Small intestine (tissue), 7 donors: ENCODE data around the gene CACNA2D3. TPM values are rescaled to one million over a fixed set of nuclear protein-coding genes. Genes with fewer than 3 reads are reported as not detected.

ENCODE experiments used
- DNase-seq, 2 donors: peaks; one replicate each; pipeline versions ENCODE4 v3.0.0 to v3.0.0-alpha.2; 2013
- FAIRE-seq: peaks from 2 replicates; lab custom pipeline; 2012; peaks lifted over from hg19 to GRCh38; lab: Jason Lieb, UNC
- H3K27ac ChIP-seq, 3 donors: one replicate each; pipeline ENCODE4 v1.5.1; 2013; ENCODE audit warnings: low read length in 2 of 3, mild to moderate bottlenecking in 2 of 3, control low read depth in 1 of 3, inconsistent platforms in 1 of 3, low read depth in 1 of 3, moderate library complexity in 1 of 3
- H3K27me3 ChIP-seq, 3 donors: one replicate each; pipeline ENCODE4 v1.6.1; 2013; ENCODE audit warnings: low read length in 3 of 3, inconsistent platforms in 1 of 3; ENCODE audit not compliant: control insufficient read depth in 3 of 3, insufficient read depth in 3 of 3
- H3K36me3 ChIP-seq, 3 donors: one replicate each; pipeline ENCODE4 v1.6.1; 2013; ENCODE audit warnings: low read length in 3 of 3, inconsistent platforms in 1 of 3, low read depth in 1 of 3, mild to moderate bottlenecking in 1 of 3, moderate library complexity in 1 of 3; ENCODE audit not compliant: control insufficient read depth in 3 of 3, insufficient read depth in 2 of 3
- H3K4me1 ChIP-seq, 3 donors: one replicate each; pipeline ENCODE4 v1.6.1; 2013; ENCODE audit warnings: low read length in 2 of 3, inconsistent platforms in 1 of 3, low read depth in 1 of 3, mild to moderate bottlenecking in 1 of 3, moderate library complexity in 1 of 3; ENCODE audit not compliant: control insufficient read depth in 3 of 3, insufficient read depth in 2 of 3
- H3K4me3 ChIP-seq, 3 donors: one replicate each; pipeline ENCODE4 v1.5.1; 2013; ENCODE audit warnings: low read length in 3 of 3, control low read depth in 1 of 3, inconsistent platforms in 1 of 3, low read depth in 1 of 3, mild to moderate bottlenecking in 1 of 3, moderate library complexity in 1 of 3
- H3K9me3 ChIP-seq, 2 donors: one replicate each; pipeline ENCODE4 v1.6.1; 2013; ENCODE audit warnings: low read depth in 1 of 2, low read length in 1 of 2; ENCODE audit not compliant: control insufficient read depth in 2 of 2, insufficient read depth in 1 of 2
- WGBS, 3 donors: extraction: QIAGEN DNeasy Blood & Tissue Kit; methylation state at CpG; one replicate each; pipeline ENCODE4 v1.1.7; 2013; 5-methylcytosine and 5-hydroxymethylcytosine counted together
- polyA plus RNA-seq, 4 donors: library from polyadenylated mRNA; stranded (reverse) in 3 of 4; unstranded in 1 of 4; fragments of 200-250 nt in 3 of 4; fragments of 120-200 nt in 1 of 4; gene quantifications; one replicate each; pipeline versions ENCODE4 v1.2.1 to v1.2.3, GENCODE V29; 2013
- donor health status: healthy with polysubstance abuse.
- donor health status: control.
- donor health status: control.
- donor health status: Bipolar disorder and iron deficiency.
- donor health status: healthy.

The CACNA2D3 gene
- polyA plus RNA-seq, 4 donors, result 0.27 to 0.61 TPM; not detected in 2

DNA sequence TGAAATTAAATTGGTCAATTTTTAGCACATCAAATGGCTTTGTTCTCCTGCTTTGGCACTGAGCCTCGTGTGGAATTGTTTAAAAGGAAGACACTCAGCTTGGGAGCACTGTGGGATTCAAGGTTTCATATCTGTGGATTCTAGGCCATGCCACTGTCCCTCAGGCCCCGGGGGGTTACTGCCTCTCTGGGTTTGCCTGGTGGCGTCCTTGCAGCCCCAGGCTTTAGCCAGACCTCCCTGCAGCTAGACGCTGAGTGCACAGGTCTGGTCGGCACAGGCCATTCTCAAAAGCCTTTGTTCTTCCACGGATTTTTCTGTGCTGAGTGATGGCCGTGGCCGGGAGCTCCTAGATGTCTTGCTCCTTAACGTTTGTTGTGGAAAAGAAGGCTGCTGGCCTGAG is 76.2 kb downstream of the CACNA2D3 start:
- Histone ChIP-seq H3K4me3 (no peak overlapping the region), H3K27ac (no peak overlapping the region)

GRCh38 chr3:54202054-54202453 is 79.7 kb downstream of the CACNA2D3 start:
- Histone ChIP-seq H3K9me3 (no peaks in the 10 kb centered on the region), H3K4me3 (no peak overlapping the region), H3K27me3 (peaks cover 0 to 2% (median 0%) of the 10 kb centered on the region in 3 donors), H3K27ac (no peak overlapping the region), H3K4me1 (no peaks in the 10 kb centered on the region), H3K36me3 (no peaks in the 10 kb centered on the region)
- DNase-seq, result no peak
- FAIRE-seq, result no peak
- WGBS, 3 donors, result 52 to 57% (median 57%) methylated on average over 5 of the region's 5 CpGs

More for the DNA sequence above, 76.2 kb downstream of the CACNA2D3 start:
- WGBS, 3 donors, result 46 to 60% (median 59%) methylated on average over 9 of the region's 9 CpGs
- Histone ChIP-seq H3K36me3 (no peaks in the 10 kb centered on the region), H3K9me3 (no peaks in the 10 kb centered on the region), H3K27me3 (peaks cover 0 to 2% (median 0%) of the 10 kb centered on the region in 3 donors), H3K4me1 (no peaks in the 10 kb centered on the region)
- DNase-seq, result no peak
- no peak for FAIRE-seq

DNA sequence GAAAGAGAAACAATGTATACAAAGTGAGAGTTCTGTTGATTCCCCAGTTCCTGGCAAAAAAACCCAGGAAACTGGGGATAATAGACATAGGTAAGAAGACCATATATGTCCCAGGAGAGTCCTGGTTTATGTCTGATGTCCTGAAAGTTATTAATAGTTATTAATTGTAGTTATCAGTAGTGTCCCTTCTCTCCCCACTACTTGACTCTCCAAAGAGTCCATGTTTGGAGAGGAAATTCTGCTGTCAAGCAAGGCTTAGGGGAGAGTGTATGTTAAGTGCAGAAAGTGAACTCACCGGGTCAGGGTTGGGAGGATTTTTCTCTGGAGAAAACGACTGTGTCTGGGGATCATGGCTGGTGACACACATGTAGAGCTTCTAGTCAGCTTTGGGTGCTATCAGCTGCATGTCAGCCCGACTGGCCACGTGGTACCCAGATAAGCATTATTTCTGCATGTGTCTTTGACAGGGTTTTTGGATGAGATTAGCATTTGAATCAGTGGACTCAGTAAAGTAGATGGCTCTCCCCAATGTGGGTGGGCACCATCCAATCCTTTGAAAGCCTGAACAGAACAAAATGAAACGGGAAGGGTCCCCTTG is 80.4 kb downstream of the CACNA2D3 start:
- DNase-seq, result no peak
- 44 to 57% (median 45%) methylated on average over 5 of the region's 5 CpGs for WGBS, 3 donors
- no peak overlapping the region for H3K4me3 ChIP-seq
- peaks cover 0 to 2% (median 0%) of the 10 kb centered on the region in 3 donors for H3K27me3 ChIP-seq
- H3K9me3 ChIP-seq, result no peaks in the 10 kb centered on the region
- H3K4me1 ChIP-seq, result no peaks in the 10 kb centered on the region
- FAIRE-seq, result no peak
- no peaks in the 10 kb centered on the region for H3K36me3 ChIP-seq
- no peak overlapping the region for H3K27ac ChIP-seq

DNA sequence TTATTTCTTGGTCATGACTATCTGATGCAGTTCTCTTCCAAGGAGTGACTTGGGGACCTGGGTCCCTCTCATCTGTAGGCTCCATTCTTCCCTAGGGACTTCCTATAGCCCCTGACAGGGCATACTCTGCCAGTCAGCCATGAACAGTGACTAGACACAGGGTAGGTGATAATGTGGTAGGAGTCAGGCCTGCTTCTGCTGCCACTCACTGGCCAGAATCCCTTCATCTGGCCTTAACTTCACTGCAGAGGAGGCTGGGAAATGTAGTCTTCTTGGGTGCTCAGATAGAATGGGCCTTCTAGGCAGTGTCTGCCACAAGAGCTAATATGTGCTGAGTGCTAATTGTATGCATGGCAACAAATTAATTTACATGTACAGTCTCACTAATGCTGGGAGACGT is 84.5 kb downstream of the CACNA2D3 start:
- Histone ChIP-seq H3K4me3 (no peak overlapping the region), H3K27ac (no peak overlapping the region), H3K9me3 (no peaks in the 10 kb centered on the region), H3K27me3 (no peaks in the 10 kb centered on the region), H3K36me3 (no peaks in the 10 kb centered on the region), H3K4me1 (no peaks in the 10 kb centered on the region)
- FAIRE-seq (no peak), DNase-seq (no peak)
- 67 to 75% (median 73%) methylated on average over 1 of the region's 1 CpG for whole genome bisulfite sequencing, 3 donors

GRCh38 chr3:54211097-54211496 is 88.7 kb downstream of the CACNA2D3 start:
- no peak overlapping the region for H3K27ac ChIP-seq
- H3K27me3 ChIP-seq, result no peaks in the 10 kb centered on the region
- H3K4me1 ChIP-seq, result no peaks in the 10 kb centered on the region
- H3K36me3 ChIP-seq, result no peaks in the 10 kb centered on the region
- no peak overlapping the region for H3K4me3 ChIP-seq
- DNase-seq (no peak), FAIRE-seq (no peak)
- WGBS, 3 donors, result 62 to 71% (median 66%) methylated on average over 1 of the region's 1 CpG
- peaks cover 0 to 5% of the 10 kb centered on the region in 2 donors for H3K9me3 ChIP-seq

DNA sequence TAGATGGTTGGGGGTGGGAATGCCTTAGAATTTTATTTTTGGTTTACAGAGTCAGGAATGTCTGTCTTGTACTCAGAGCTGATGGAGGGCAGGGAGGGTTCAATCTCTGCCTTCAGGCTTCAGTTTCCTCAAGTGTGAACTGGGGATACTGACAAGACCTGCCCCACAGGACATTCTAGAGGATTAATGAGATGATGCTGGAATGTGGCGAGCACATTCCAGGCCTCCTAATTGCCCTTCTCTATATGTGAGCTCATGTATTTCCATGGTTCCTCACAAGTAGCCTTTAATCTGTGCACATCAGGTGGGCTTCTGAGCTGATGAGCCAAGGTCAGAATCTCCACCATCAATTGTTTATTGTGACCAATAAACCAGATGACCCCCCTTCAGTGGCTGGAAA is 90.4 kb downstream of the CACNA2D3 start:
- DNase-seq (no peak), FAIRE-seq (no peak)
- WGBS, 3 donors, result 83 to 95% (median 95%) methylated on average over 1 of the region's 1 CpG
- Histone ChIP-seq H3K4me3 (no peak overlapping the region), H3K36me3 (no peaks in the 10 kb centered on the region), H3K27ac (no peak overlapping the region), H3K9me3 (peaks cover 0 to 5% of the 10 kb centered on the region in 2 donors), H3K4me1 (no peaks in the 10 kb centered on the region), H3K27me3 (no peaks in the 10 kb centered on the region)

GRCh38 chr3:54213907-54214306 is 91.6 kb downstream of the CACNA2D3 start:
- Histone ChIP-seq H3K27ac (no peak overlapping the region), H3K4me3 (no peak overlapping the region), H3K9me3 (peaks cover 0 to 5% of the 10 kb centered on the region in 2 donors), H3K27me3 (no peaks in the 10 kb centered on the region), H3K36me3 (no peaks in the 10 kb centered on the region), H3K4me1 (no peaks in the 10 kb centered on the region)
- no peak for FAIRE-seq
- DNase-seq, result no peak
- WGBS, 3 donors, result 49 to 74% (median 53%) methylated on average over 2 of the region's 2 CpGs

GRCh38 chr3:54214845-54215244 is 92.5 kb downstream of the CACNA2D3 start:
- Histone ChIP-seq H3K9me3 (peaks cover 0 to 5% of the 10 kb centered on the region in 2 donors), H3K4me1 (no peaks in the 10 kb centered on the region), H3K27ac (no peak overlapping the region), H3K27me3 (no peaks in the 10 kb centered on the region), H3K36me3 (no peaks in the 10 kb centered on the region), H3K4me3 (no peak overlapping the region)
- FAIRE-seq, result no peak
- 69 to 82% (median 79%) methylated on average over 1 of the region's 1 CpG for WGBS, 3 donors
- DNase-seq, result no peak

- no peak overlapping the region for H3K27ac ChIP-seq
- WGBS, 3 donors, result 74 to 80% (median 79%) methylated on average over 5 of the region's 5 CpGs
Observed at GRCh38 chr3:54215521-54215920, 93.2 kb downstream of the CACNA2D3 start.

More at GRCh38 chr3:54215521-54215920, 93.2 kb downstream of the CACNA2D3 start:
- no peaks in the 10 kb centered on the region for H3K27me3 ChIP-seq
- FAIRE-seq (no peak), DNase-seq (no peak)
- no peak overlapping the region for H3K4me3 ChIP-seq
- peaks cover 0 to 5% of the 10 kb centered on the region in 2 donors for H3K9me3 ChIP-seq
- no peaks in the 10 kb centered on the region for H3K4me1 ChIP-seq
- H3K36me3 ChIP-seq, result no peaks in the 10 kb centered on the region
